ENCODE measurements around the gene SNW1.

DNA sequence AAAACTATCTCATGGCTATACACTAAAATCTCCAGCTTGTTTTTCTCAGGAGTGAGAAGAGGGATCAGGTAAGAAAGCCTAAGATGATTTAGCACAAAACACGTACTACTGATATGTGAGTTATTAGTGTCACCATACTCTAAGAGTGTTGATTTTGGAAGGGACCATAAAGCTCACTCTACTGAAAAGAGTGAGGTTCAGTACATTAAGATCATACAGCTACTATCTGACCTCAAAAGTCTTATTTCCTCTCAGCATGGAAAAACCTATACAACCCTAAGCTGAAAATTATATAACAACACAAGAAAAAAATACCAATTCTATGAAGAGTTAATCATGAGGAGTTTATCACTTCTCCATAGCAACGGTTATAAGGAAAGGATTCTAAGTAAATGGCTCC lies 19.5 kb downstream of the SNW1 start:
- TF ChIP-seq EZH2phosphoT487 (IDR thresholded peaks at IDR 0.05; ENCODE audit: borderline replicate concordance): no peak
- TF ChIP-seq CTCF (conservative IDR thresholded peaks at IDR 0.05; ENCODE audit: low read length): no peak
